OCI-LY7 (cell line): ENCODE results near the gene OLFML2B. TPM values are rescaled to one million over a fixed set of nuclear protein-coding genes. Genes with fewer than 3 reads are reported as not detected.

Experiments
- BruUV-seq: library from RNA; stranded (reverse); fragments of 400-500 nt; replicated peaks from 2 replicates; lab custom pipeline; 2021; lab: Mats Ljungman, UMichigan
- CTCF ChIA-PET: fragments of 300-600 bp; sonication (Branson Sonifier 250); formaldehyde crosslinking; loops from one replicate; lab custom pipeline; 2022; ENCODE audit warnings: antibody characterized with exemption; ENCODE audit not compliant: unreplicated experiment; lab: Charles Lee
- POLR2A ChIA-PET: fragments of 300-600 bp; sonication (Branson Sonifier 250); formaldehyde crosslinking; loops from one replicate; lab custom pipeline; 2022; ENCODE audit warnings: antibody characterized with exemption; lab: Charles Lee
- DNase-seq: peaks from one replicate; pipeline ENCODE4 v3.0.0-alpha.2; 2015; ENCODE audit warnings: low spot score
- H2AFZ ChIP-seq: fragments of 200-600 bp; sonication (generic), shearing (Covaris generic); 2 replicates; pipeline ENCODE4 v1.6.1; 2014; ENCODE audit warnings: mild to moderate bottlenecking, antibody characterized with exemption, low read length, moderate library complexity
- H3K27ac ChIP-seq: fragments of 200-600 bp; sonication (generic); 2 replicates; pipeline ENCODE4 v1.5.1; 2014; ENCODE audit warnings: mixed run types, low read depth, mild to moderate bottlenecking, moderate library complexity, low read length, inconsistent platforms; ENCODE audit not compliant: poor library complexity, severe bottlenecking
- H3K36me3 ChIP-seq: fragments of 200-600 bp; sonication (generic); 2 replicates; pipeline ENCODE4 v1.6.1; 2014; ENCODE audit warnings: mild to moderate bottlenecking, antibody characterized with exemption, low read length, moderate library complexity, mixed read lengths; ENCODE audit not compliant: insufficient read depth
- H3K4me1 ChIP-seq: fragments of 200-600 bp; sonication (generic); 2 replicates; pipeline ENCODE4 v1.5.1; 2014; ENCODE audit warnings: mild to moderate bottlenecking, low read length; ENCODE audit not compliant: insufficient read depth, poor library complexity, severe bottlenecking
- H3K4me2 ChIP-seq: fragments of 200-600 bp; sonication (generic); 2 replicates; pipeline ENCODE4 v1.6.1; 2014; ENCODE audit warnings: mild to moderate bottlenecking, low read length
- H3K4me3 ChIP-seq: fragments of 200-600 bp; sonication (generic); 2 replicates; pipeline ENCODE4 v1.5.1; 2014; ENCODE audit warnings: mild to moderate bottlenecking, low read depth, low read length; ENCODE audit not compliant: poor library complexity, severe bottlenecking
- H3K79me2 ChIP-seq: fragments of 200-600 bp; sonication (generic); 2 replicates; pipeline ENCODE4 v1.6.1; 2016; ENCODE audit warnings: low read depth, mild to moderate bottlenecking, low read length, moderate library complexity, mixed read lengths; ENCODE audit not compliant: insufficient read depth
- H3K9me2 ChIP-seq: fragments of 200-600 bp; sonication (generic); 2 replicates; pipeline ENCODE4 v1.6.1; 2016; ENCODE audit warnings: mild to moderate bottlenecking, low read length, mixed read lengths; ENCODE audit not compliant: insufficient read depth
- H3K9me3 ChIP-seq: fragments of 200-600 bp; sonication (generic); 2 replicates; pipeline ENCODE4 v1.6.1; 2014; ENCODE audit warnings: mild to moderate bottlenecking, mixed run types, low read length, mixed read lengths
- H4K20me1 ChIP-seq: fragments of 200-600 bp; sonication (generic); 2 replicates; pipeline ENCODE4 v1.6.1; 2014; ENCODE audit warnings: mild to moderate bottlenecking, antibody characterized with exemption, low read length, moderate library complexity, mixed read lengths; ENCODE audit not compliant: insufficient read depth
- EZH2phosphoT487 ChIP-seq: fragments of 200-600 bp; sonication (generic); IDR thresholded peaks from 2 replicates; pipeline ENCODE4 v1.6.1; 2018; ENCODE audit warnings: low read depth, borderline replicate concordance, mild to moderate bottlenecking, mixed run types, antibody characterized with exemption, low read length, moderate library complexity, mixed read lengths
- intact Hi-C: fragments of 100-400 bp; cut with micrococcal nuclease; formaldehyde crosslinking; loops from one replicate; pipeline ENCODE4 v1.10.0; 2022; ENCODE audit not compliant: unreplicated experiment
- total RNA-seq, 2 experiments: library from RNA; depleted of rRNA in 1 of 2; stranded (reverse); fragments of >200 nt in 1 of 2; shearing (Covaris generic) in 1 of 2; gene quantifications; 2 replicates each; pipeline ENCODE4 v1.2.3, GENCODE V29; 2014 to 2022
- TF ChIP-seq, protein P1 (sequence below): fragments of 200-600 bp; sonication (generic); conservative IDR thresholded peaks from 2 replicates; pipeline ENCODE4 v1.5.1; 2014; ENCODE audit warnings: mild to moderate bottlenecking, antibody characterized with exemption, low read length, moderate library complexity, mixed read lengths

The OLFML2B gene
- total RNA-seq, 2 experiments from 2014 or later = not detected

DNA sequence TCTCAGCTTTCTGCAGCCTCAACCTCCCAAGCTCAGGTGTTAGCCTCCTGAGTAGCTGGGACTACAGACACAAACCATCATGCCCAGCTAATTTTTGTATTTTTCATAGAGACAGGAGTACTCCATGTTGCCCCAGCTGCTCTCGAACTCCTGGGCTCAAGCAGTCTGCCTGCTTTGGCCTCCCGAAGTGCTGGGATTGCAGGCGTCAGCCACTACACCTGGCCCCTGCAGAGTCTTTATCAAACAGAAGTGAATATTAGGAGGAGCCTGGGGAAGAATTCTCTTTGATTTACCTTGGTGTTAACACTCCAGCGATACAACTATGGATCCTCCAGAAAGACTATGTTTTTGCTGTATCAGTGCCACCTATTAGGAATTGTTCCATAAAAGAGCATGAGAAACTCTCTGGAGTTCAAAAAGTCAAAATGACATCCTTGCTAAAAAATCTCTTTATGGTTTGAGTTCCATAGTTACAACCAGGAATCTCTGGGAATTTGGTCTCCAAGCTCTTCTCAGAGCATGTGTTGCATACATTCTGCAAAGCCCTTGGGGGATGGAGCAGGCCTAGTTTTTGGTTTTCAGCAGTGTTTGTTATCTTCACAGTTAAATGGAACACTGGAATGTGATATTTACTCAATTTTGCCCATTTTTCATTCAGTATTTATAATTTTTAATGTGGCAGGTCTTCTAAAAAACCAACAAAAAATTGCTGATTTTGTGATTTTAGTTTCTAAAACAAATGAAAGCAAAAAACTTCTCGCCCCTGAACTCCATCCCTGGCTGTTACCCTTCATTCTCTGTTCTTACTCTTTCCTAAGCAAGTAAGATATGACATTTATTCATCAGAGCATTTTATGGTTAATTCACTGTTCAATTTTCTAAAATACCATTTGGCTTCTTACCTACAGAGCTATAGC lies 77.3 kb downstream of the OLFML2B start:
- Histone ChIP-seq H3K9me2 (no peaks in the 10 kb centered on the region), H3K4me2 (no peak overlapping the region), H3K79me2 (no peaks in the 10 kb centered on the region), H3K4me1 (no peaks in the 10 kb centered on the region), H3K9me3 (no peaks in the 10 kb centered on the region), H2AFZ (no peak overlapping the region), H3K4me3 (no peak overlapping the region), H3K36me3 (no peaks in the 10 kb centered on the region), H4K20me1 (no peaks in the 10 kb centered on the region), H3K27ac (no peak overlapping the region)
- CTCF ChIA-PET = no interaction called here
- no TSS peak for BruUV-seq
- POLR2A ChIA-PET = interaction anchor here (0.7 to 1.2 kb wide), 3 partner anchors 10 to 42 kb away, joined by 3 to 4 read pairs (median 3); no protein-coding TSS in a partner anchor
- intact Hi-C loops = no loop called here
- TF ChIP-seq, protein P1, sequence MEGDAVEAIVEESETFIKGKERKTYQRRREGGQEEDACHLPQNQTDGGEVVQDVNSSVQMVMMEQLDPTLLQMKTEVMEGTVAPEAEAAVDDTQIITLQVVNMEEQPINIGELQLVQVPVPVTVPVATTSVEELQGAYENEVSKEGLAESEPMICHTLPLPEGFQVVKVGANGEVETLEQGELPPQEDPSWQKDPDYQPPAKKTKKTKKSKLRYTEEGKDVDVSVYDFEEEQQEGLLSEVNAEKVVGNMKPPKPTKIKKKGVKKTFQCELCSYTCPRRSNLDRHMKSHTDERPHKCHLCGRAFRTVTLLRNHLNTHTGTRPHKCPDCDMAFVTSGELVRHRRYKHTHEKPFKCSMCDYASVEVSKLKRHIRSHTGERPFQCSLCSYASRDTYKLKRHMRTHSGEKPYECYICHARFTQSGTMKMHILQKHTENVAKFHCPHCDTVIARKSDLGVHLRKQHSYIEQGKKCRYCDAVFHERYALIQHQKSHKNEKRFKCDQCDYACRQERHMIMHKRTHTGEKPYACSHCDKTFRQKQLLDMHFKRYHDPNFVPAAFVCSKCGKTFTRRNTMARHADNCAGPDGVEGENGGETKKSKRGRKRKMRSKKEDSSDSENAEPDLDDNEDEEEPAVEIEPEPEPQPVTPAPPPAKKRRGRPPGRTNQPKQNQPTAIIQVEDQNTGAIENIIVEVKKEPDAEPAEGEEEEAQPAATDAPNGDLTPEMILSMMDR = no peak
- no peak for TF ChIP-seq EZH2phosphoT487
- no peak for DNase-seq

DNA sequence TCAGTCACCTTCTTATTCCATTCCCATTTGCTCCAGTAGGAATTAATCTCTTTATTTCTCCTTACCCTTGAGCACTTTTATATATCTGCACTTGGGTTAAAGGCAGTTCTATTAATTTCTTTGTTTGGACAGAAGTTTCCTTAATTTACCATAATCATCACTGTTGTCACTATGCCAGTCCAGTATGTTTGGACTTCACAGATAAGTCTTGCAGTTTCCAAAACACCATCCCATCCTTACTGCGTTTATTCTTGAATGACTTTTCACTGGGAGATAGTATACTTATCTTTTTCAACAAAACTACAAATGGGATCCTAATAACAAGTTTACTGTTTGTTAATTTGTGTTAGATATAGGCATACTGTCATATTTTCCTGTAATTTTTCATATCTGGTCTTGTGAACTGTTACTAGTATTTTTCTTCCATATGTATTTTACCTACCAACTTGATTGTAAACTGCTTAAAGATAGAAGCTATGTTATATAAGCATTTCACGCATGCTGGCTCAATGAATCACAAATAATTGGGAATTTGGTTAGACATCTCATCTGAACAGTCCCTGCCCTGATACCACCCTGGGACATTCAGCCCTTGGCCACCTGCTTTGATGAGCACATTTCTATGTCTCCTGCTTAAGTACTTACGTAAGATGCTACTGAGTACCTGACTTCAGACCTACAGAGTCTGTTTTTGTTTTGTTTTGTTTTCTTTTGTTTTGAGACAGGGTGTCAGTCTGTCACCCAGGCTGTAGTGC lies 78.2 kb downstream of the OLFML2B start:
- intact Hi-C loops = no loop called here
- Histone ChIP-seq H3K9me2 (no peaks in the 10 kb centered on the region), H3K4me3 (no peak overlapping the region), H4K20me1 (no peaks in the 10 kb centered on the region), H3K36me3 (no peaks in the 10 kb centered on the region), H3K27ac (no peak overlapping the region), H2AFZ (no peak overlapping the region), H3K9me3 (no peaks in the 10 kb centered on the region), H3K4me1 (no peaks in the 10 kb centered on the region), H3K4me2 (no peak overlapping the region), H3K79me2 (no peaks in the 10 kb centered on the region)
- DNase-seq = no peak
- TF ChIP-seq, protein P1 = no peak
- TF ChIP-seq EZH2phosphoT487 = no peak
- POLR2A ChIA-PET = interaction anchor here (1.0 to 1.2 kb wide), 3 partner anchors 10 to 18 kb away, joined by 3 to 4 read pairs (median 3); no protein-coding TSS in a partner anchor
- CTCF ChIA-PET = no interaction called here
- BruUV-seq = no TSS peak
